ENCODE measurements around the gene PTH1R. TPM values are rescaled to one million over a fixed set of nuclear protein-coding genes. Genes with fewer than 3 reads are reported as not detected.

Gene PTH1R
- total RNA-seq, 1 experiment from 2014 or later = not detected

DNA sequence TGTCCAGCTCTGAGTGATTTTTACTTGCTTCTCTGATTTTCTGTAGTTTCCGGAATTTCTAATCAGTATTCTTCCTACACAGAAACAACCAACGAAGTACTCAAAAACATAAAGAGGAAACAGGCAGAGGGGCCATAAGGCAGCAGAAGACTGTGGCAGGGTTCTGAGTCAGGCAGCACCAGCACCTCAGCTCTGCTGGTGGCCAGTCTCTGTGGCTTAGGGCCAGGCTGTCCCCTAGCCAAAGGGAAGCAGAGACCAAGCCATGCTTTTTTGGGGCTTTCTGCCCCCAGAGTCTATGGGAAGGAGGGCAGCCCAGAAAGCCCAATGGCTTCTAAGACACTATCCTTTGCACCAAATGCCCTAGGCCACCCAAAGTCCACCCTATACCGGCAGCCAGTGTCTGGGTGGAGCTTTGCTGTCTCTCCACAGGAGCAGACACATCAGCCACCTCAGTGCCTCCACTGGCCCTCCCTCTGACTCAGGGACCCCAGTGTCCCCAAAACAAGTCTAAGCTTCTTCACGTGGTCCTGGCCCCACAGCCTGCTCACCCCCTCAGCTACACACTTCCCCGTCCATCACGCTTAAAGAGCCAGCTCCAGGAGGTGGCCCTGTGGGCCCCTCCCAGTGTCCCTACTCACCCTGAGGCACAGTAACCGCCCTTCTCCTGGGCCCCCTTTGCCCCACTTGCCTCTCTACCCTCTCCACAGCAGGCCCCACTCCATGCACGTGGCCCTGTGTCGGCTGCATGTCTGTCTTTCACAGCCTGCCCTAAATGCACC, 52.8 kb downstream of the PTH1R start:
- in situ Hi-C loops (cut with HindIII; ENCODE audit: low pct_unique_long_range_greater_than_20kb, low sequenced_read_pairs) = no loop called here
- CTCF ChIA-PET = interaction anchor here (0.6 kb wide), 1 partner anchor 21 kb away, joined by 3 read pairs; no protein-coding TSS in a partner anchor
- no peaks in the 10 kb centered on the region for H3K36me3 ChIP-seq (ENCODE audit: control insufficient read depth, insufficient read depth, low read length)
- no peak; the same call in 1 of the 2 replicates for ATAC-seq
- H3K9me3 ChIP-seq (ENCODE audit: control insufficient read depth, insufficient read depth, low read depth, low read length) = no peaks in the 10 kb centered on the region
- H3K27ac ChIP-seq (ENCODE audit: low read length) = 0 out of 2 replicates have a peak overlapping the region, but pooled peaks have one; percentile 39
- POLR2A ChIA-PET = no interaction called here
- no TSS peak for BruUV-seq (replicated peaks)
- H3K27me3 ChIP-seq (ENCODE audit: control insufficient read depth, insufficient read depth, low read length) = no peaks in the 10 kb centered on the region
- intact Hi-C loops (cut with micrococcal nuclease; ENCODE audit: unreplicated experiment) = no loop called here
- no peak for TF ChIP-seq POLR2AphosphoS5 (IDR thresholded peaks at IDR 0.05; ENCODE audit: low read depth, low read length)
- TF ChIP-seq, protein P1, sequence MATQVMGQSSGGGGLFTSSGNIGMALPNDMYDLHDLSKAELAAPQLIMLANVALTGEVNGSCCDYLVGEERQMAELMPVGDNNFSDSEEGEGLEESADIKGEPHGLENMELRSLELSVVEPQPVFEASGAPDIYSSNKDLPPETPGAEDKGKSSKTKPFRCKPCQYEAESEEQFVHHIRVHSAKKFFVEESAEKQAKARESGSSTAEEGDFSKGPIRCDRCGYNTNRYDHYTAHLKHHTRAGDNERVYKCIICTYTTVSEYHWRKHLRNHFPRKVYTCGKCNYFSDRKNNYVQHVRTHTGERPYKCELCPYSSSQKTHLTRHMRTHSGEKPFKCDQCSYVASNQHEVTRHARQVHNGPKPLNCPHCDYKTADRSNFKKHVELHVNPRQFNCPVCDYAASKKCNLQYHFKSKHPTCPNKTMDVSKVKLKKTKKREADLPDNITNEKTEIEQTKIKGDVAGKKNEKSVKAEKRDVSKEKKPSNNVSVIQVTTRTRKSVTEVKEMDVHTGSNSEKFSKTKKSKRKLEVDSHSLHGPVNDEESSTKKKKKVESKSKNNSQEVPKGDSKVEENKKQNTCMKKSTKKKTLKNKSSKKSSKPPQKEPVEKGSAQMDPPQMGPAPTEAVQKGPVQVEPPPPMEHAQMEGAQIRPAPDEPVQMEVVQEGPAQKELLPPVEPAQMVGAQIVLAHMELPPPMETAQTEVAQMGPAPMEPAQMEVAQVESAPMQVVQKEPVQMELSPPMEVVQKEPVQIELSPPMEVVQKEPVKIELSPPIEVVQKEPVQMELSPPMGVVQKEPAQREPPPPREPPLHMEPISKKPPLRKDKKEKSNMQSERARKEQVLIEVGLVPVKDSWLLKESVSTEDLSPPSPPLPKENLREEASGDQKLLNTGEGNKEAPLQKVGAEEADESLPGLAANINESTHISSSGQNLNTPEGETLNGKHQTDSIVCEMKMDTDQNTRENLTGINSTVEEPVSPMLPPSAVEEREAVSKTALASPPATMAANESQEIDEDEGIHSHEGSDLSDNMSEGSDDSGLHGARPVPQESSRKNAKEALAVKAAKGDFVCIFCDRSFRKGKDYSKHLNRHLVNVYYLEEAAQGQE (IDR thresholded peaks at IDR 0.05; ENCODE audit: insufficient read depth in 1 of 2, low read depth in 2 of 2, low read length in 1 of 2) = no peak
- TF ChIP-seq, protein P2, sequence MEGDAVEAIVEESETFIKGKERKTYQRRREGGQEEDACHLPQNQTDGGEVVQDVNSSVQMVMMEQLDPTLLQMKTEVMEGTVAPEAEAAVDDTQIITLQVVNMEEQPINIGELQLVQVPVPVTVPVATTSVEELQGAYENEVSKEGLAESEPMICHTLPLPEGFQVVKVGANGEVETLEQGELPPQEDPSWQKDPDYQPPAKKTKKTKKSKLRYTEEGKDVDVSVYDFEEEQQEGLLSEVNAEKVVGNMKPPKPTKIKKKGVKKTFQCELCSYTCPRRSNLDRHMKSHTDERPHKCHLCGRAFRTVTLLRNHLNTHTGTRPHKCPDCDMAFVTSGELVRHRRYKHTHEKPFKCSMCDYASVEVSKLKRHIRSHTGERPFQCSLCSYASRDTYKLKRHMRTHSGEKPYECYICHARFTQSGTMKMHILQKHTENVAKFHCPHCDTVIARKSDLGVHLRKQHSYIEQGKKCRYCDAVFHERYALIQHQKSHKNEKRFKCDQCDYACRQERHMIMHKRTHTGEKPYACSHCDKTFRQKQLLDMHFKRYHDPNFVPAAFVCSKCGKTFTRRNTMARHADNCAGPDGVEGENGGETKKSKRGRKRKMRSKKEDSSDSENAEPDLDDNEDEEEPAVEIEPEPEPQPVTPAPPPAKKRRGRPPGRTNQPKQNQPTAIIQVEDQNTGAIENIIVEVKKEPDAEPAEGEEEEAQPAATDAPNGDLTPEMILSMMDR (IDR thresholded peaks at IDR 0.05) = no peak
- no peak for TF ChIP-seq SIN3A (IDR thresholded peaks at IDR 0.05; ENCODE audit: borderline replicate concordance, insufficient read depth, low read depth, low read length)
- TF ChIP-seq TCF7L2 (IDR thresholded peaks at IDR 0.05; ENCODE audit: low read depth, low read length) = no peak
- no peak for DNase-seq (ENCODE audit: low read depth, low spot score)
- no peak overlapping the region for H3K4me3 ChIP-seq (ENCODE audit: low read depth in 2 of 2, low read length in 2 of 2)
- H3K4me1 ChIP-seq (ENCODE audit: control insufficient read depth, insufficient read depth, low read length) = peaks cover 40% of the 10 kb centered on the region

DNA sequence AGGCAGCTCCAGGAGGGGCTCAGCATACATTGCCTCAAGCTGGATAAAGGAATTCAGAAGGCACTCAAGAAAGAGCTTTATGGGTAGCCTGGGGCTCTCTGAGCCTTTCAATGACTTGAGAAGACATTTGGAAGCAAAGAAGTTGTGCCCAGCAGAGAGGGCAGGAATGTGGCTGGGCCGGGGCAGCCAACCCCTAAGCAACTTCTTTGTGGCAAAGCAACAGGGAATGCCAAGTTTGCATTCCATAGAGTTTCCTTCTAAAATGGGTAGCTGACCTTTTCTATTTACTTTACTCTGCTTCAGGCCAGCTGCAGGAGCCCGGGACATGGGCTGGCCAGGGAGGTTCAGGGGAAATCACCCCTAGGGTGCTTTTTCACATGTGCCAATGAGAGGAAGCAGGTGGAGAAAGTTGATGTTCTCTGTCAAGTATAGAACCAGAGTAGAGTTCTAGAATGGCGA, 53.5 kb downstream of the PTH1R start:
- Histone ChIP-seq H3K4me1 (ENCODE audit: control insufficient read depth, insufficient read depth, low read length) (peaks cover 46% of the 10 kb centered on the region), H3K9me3 (ENCODE audit: control insufficient read depth, insufficient read depth, low read depth, low read length) (no peaks in the 10 kb centered on the region), H3K27ac (ENCODE audit: low read length) (peak overlapping the region; percentile 65; the same call in 1 of the 2 replicates), H3K36me3 (ENCODE audit: control insufficient read depth, insufficient read depth, low read length) (no peaks in the 10 kb centered on the region), H3K4me3 (ENCODE audit: low read depth in 2 of 2, low read length in 2 of 2) (no peak overlapping the region), H3K27me3 (ENCODE audit: control insufficient read depth, insufficient read depth, low read length) (no peaks in the 10 kb centered on the region)
- TF ChIP-seq, protein P2 (IDR thresholded peaks at IDR 0.05) = no peak
- TF ChIP-seq, protein P1 (IDR thresholded peaks at IDR 0.05; ENCODE audit: insufficient read depth in 1 of 2, low read depth in 2 of 2, low read length in 1 of 2) = no peak
- TF ChIP-seq SIN3A (IDR thresholded peaks at IDR 0.05; ENCODE audit: borderline replicate concordance, insufficient read depth, low read depth, low read length) = no peak
- no peak for TF ChIP-seq TCF7L2 (IDR thresholded peaks at IDR 0.05; ENCODE audit: low read depth, low read length)
- TF ChIP-seq POLR2AphosphoS5 (IDR thresholded peaks at IDR 0.05; ENCODE audit: low read depth, low read length) = no peak
- in situ Hi-C loops (cut with HindIII; ENCODE audit: low pct_unique_long_range_greater_than_20kb, low sequenced_read_pairs) = no loop called here
- ATAC-seq (peak; percentile 37), DNase-seq (ENCODE audit: low read depth, low spot score) (no peak)
- POLR2A ChIA-PET = no interaction called here
- CTCF ChIA-PET = interaction anchor here (0.6 kb wide), 2 partner anchors 16 to 21 kb away, joined by 3 read pairs; no protein-coding TSS in a partner anchor
- intact Hi-C loops (cut with micrococcal nuclease; ENCODE audit: unreplicated experiment) = no loop called here
- no TSS peak for BruUV-seq (replicated peaks)

All from Panc1 (cell line).